GM21526 (cell line): Measurements from ENCODE around the gene AHNAK2.
"Not testable (repeated sequence)": the region's sequence is repeated elsewhere in the genome, so short reads cannot be mapped to it uniquely, and the experiment has no call there.

ENCODE experiments used
- ATAC-seq: cut with Tn5 transposase; IDR thresholded peaks from one replicate; pipeline ENCODE4 v1.9.1; 2021; ENCODE audit warnings: moderate library complexity; ENCODE audit not compliant: unreplicated experiment, low FRiP score

The AHNAK2 gene

GRCh38 chr14:104930526-104931303 is 47.5 kb downstream of the AHNAK2 start:
- no peak for ATAC-seq

DNA sequence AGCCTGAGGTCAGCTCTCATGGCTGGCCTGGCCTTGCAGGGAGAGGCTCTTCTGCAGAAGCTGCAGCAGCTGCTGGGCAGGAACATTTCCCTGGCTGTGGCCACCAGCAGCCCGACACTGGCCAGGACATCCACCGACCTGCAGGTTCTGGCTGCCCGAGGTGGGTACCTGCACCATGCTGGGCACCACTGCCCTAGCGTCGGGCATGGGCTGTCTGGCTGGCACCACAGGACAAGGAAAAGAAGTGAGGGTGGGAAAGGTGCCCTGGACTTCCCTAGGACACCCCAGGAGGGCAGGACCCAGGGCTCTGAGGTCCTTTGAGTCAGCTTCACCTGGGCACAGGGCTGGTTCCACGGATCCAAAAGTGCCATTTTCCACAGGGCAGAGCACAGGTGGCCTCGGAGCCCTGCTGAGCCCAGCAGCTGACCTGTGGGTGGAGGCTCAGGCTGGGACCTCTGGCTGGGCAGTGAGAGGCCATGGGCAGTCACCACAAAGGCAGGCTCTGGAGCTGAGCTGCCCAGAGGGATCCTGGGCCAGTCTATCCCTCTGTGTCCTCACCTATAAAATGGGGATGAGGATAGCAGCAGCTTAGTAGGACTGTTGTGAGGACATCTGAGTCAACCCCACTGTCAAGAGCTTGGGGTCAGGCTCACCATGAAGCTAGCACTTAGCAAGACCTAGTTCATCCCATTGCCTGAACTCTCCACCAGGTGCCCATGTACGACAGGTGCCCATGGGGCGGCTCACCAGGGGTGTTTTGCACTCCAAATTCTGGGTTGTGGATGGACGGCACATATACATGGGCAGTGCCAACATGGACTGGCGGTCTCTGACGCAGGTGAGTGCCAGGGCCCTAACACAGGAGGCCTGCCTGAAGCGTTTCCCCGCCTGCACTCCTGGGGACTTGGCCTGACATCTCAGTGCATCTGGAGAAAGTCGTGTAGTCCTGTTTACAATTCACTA is 48.6 kb downstream of the AHNAK2 start:
- ATAC-seq, result no peak

DNA sequence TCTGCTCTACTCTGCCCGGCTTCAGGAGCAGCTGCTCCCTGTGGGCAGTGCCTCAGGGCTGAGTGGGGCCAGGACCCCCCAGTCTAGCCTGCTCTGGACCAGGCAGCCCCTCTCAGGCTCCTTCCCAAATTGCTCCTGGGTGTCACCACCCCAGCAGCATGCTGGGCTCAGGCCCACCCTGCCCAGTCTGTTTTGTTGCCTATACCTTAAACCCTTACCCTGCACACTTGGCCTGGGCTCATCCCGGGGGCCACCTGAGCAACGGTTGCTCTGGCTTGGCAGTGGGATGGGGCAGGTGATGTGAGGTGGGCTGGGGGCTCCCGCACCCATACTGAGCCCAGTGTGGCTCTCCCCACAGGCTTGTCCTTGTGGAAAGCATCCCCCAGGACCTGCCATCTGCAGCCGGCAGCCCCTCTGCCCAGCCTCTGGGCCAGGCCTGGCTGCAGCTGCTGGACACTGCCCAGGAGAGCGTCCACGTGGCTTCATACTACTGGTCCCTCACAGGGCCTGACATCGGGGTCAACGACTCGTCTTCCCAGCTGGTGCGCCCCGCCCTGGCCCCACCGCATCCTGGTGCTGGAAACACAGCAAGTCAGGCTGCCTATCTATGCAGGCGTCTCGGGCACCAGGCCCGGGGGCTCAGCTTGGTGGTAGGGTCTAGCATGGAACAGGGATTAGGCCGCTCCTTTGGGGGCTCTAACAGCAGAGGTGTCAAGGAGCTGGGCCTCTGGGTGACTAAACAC is 49.6 kb downstream of the AHNAK2 start:
- ATAC-seq, result no peak

- ATAC-seq, result no peak
These were observed 50.3 kb downstream of the AHNAK2 start for GRCh38 chr14:104927901-104928300.

DNA sequence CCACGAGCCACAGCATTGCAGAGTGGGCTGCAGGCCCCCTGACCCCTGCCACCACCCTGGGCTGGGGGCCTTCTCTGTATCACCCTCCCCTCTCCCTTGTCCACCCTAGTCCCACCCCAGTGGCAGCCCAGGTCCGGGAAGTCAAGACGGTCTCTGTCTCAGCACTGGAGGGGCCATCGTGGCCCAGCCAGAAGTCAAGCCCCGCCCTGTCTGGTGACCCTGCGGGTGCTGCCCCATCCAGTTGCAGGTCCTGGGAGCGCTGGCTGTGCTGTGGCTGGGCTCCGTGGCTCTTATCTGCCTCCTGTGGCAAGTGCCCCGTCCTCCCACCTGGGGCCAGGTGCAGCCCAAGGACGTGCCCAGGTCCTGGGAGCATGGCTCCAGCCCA is 50.8 kb downstream of the AHNAK2 start:
- ATAC-seq, result no peak

DNA sequence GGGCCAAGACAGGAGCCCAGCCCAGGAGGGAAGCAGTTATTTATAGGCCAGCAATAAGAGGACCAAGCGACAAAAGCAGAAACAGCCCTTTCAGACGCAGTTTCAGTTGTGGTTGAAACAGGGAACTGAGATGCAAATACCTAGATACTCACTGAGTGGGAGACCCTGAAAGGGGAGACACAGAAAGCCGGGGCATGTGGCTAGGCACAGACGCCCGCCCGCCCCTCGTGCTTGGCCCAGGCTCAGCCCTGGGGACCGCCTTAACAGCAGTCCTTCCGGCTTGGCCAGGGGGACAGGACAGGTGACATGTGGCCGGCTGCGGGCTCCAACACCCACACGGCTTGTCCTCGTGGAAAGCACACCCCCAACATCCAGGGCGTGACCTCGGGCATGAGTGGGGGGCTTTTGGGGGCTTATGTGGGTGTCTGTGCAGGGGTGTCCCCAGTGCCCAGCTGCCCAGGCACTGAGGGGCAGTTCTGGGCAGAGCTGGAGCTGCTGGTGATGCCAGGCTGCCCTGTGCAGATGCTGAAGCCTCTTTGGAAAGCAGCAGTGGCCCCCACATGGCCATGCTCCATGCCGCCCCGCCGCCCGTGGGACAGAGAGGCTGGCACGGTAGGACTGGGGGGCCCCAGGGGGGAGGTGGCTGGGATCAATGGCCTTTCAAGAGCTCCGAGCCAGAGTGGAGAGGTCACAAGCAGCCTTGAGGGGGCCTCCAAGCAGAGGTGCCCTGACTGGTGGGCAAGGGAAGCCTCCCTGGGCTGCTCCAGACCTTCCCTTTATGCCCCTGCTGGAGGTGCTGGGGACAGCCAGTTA is 51.3 kb downstream of the AHNAK2 start:
- ATAC-seq, result peak; percentile 73

DNA sequence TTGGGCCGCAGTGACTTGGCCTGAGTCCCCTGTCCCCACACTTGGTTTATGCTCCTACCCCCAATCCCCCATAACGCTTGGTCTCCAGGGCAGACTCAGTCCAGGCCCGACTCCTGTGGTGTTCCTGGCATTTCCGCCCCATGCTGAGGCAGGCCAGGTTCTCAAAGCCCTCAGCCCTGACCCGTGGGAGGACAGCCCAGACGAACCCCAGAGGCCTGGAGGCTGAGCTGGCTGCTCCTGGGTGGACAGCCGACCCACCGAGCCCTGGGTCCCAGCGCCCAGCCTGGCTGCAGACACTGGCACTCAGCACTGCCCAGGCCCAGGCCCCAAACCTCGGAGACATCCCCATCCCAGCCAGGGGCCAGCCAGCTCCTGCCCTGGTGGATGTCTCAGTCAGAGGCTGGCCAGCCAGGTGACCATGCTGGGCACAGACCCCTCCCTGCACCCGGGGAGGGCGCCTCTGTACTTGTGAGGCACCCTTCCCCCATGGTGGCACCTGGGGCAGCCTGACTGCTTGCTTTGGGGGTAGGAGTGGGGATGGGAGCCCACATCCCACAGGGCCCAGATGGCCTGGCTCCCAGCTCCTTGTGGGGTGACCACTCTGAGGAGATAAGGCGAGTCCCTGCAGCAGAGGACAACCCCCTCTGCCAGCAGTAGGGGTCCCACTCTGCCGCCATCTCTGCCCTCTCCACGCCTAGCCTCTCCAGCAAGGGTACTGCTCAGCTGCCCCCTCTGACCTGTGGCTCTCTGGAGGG is 52.1 kb downstream of the AHNAK2 start:
- no peak for ATAC-seq

DNA sequence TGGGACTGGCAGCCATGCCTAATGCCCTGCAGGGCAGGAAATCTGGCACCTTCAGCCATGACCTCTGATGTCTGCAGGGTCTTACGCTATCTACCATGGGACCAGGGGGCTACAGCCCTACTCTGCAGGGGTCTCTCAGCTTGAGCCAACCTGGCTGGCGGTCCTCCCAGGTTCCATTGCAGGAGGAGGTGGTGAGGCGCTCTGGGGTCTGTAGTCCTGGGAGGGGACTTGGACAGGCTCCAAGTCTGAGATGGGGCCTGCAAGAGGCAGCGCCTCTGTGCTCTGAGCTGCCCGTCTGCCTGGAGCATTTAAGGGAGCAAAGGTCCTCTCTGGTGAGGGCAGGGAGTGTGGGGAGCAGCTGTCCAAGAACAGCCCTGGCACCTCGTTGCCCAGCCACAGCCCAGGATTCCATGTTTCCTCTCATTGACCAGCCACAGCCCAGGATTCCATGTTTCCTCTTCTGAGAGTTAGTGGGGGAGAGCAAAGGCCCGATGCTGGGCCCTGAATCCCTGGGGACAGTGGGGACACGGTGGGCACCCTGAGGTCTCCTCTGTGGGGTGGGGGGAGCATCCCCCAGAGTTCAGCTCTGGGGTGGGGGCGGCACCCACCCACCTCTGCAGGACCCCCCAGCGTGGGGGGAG is 52.8 kb downstream of the AHNAK2 start:
- no peak for ATAC-seq

DNA sequence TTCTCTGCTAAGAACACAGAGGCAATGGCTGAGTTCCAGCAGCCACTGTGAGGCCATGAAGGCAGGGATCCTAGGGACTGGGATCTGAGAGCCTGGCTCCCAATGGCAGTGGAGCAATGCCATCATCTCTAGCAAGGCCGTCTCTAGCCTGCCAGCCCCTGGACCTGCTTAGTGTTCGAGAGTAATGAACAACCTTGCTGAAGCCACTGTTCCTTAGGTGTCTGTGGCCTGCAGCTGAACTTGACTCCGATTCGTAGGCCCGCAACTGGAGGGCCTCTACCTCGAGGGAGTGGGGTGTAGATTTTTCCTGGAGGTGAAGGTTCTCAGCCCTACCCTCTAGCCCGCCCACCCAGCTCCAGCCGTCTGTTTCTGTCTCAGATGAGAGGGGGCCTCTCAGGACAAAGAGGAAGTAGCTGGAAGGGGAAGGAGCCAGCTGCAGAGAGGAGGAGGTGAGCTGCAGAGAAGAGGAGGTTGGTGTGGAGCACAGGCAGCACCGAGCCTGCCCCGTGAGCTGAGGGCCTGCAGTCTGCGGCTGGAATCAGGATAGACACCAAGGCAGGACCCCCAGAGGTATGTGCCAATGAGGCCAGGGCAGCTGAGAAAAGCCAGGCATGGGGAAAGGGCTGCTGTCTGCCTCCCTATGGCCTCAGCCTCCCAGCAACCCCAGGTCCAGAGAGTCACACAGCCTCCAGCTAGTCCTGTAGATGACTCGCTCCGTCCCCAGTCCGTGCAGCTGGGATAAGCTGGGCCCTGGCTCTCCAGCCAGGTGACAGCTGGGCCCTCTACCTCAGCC is 53.6 kb downstream of the AHNAK2 start, which contains the start of gene PLD4:
TSS of gene PLD4 (plus strand) at position 459 of the 793 bp plus-strand sequence. CDS start 2,262 bp downstream, outside the sequence.
- no peak for ATAC-seq

- ATAC-seq, result no peak
These were observed 54.3 kb downstream of the AHNAK2 start for GRCh38 chr14:104923640-104924420.

GRCh38 chr14:104919993-104920315 is 58.2 kb downstream of the AHNAK2 start:
- no peak for ATAC-seq

DNA sequence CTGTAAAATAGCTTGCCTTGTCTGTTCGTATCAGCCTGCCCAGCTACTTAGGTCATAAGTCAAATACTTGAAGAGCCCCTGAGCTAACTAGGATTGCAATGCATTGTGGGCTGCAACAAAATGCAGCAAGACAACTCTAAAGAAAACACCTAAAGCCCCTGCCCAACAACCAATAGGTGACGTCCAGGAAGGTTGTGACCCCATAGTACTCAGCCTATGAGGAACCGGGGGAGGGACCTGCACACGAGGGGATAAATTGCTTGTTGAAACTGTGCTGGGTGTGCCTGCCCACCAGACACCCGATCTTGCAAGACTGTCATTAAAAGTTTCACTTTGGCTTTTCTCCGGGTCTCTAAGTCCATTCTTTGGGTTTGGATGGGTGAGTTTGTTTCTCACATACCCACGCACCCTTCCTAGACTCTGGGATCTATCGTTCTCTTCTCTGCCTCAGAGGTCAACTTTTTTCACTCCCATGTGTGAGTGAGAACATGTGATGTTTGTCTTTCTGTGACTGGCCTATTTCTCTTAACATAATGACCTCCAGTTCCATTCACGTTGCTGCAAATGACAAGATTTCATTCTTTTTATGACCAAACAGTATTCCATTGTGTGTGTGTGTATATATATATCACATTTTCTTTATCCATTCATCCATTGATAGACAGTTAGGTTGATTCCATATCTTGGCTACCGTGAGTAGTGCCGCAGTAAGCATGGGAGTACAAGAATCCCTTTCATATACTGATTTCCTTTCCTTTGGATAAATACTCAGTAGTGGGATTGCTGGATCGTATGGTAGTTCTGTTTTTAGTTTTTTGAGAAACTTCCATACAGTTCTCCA is 58.8 kb downstream of the AHNAK2 start:
- ATAC-seq, result not testable (repeated sequence)

- no peak for ATAC-seq
These were observed 60.2 kb downstream of the AHNAK2 start for GRCh38 chr14:104917993-104918392.

- no peak for ATAC-seq
These were observed 61.1 kb downstream of the AHNAK2 start for GRCh38 chr14:104917116-104917515.

GRCh38 chr14:104913435-104913834 is 64.7 kb downstream of the AHNAK2 start:
- ATAC-seq, result no peak

DNA sequence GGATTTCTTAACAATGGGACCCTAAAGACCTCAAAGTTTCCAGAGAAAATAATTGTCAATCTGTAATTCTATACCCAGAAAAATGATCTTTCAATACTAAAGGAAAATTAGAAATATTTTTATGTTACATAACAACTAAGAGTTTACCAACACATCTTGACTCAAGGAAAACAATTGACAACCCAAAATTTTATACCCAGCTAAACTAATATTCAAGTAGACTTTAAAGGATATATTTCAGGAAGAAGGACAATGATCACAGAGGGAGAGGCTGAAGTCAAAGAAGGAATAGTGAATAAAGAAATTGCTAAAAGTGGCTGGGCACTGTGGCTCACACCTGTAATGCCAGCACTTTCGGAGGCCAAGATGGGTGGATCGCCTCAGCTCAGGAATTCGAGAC is 66.1 kb downstream of the AHNAK2 start:
- ATAC-seq, result no peak
